ENCODE results near the gene SLC25A6. TPM values are rescaled to one million over a fixed set of nuclear protein-coding genes. Genes with fewer than 3 reads are reported as not detected.

Gene SLC25A6
- total and polyA plus RNA-seq, 2 of the 13 experiments (the other 11 are each of a cell fraction or from before 2014, with no cell fraction given) = 138 to 581 TPM

DNA sequence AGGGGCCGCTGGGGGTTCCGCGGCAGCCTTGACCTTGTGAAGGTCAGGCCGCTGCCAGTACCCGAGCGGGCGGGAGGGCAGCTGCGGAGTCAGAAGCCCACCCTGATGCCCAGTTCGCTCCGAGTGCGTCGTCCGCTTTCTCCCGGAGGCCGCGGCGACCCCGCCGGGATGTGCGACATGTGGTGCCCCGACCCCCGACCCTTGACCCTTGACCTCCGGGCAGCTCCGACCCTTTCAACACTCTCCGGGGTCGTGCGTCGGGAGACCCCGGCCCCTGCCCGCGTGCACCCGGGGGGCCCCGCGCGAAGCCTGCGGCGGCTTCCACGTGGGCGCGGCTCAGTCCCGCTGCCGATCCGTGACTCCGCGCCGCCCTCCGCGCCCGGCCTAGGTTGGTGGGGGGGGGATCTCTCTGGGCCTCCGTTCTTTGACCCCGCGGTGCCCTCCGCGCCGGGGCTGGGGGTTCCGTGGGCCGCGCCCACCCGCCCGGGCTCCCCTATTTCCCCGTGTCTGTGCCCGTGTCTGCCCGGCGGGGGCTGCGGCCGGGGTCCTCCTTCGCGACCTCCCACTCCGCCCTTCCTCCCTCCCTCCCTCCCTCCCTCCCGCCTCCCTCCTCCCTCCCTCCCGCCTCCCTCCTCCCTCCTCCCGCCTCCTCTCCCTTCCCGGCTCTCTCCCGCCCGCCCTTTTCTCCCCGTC is 609 bp upstream of the SLC25A6 start:
- H3K4me2 ChIP-seq (ENCODE audit: low read depth, low read length) = peak overlapping the region; percentile 79
- ATAC-seq (peak; percentile 54), FAIRE-seq (no peak), DNase-seq (ENCODE audit: low spot score) (no peak)
- peak overlapping the region; percentile 97 for H3K9ac ChIP-seq (ENCODE audit: insufficient read depth, low read depth, low read length)
- H3K27ac ChIP-seq (ENCODE audit: extremely low read length, insufficient read depth, low read length) = peak overlapping the region; percentile 99
- peaks cover 49% of the 10 kb centered on the region for H3K79me2 ChIP-seq (ENCODE audit: insufficient read depth, low read length)
- peaks cover 50% of the 10 kb centered on the region for H4K20me1 ChIP-seq (ENCODE audit: insufficient read depth, low read length)
- H3K27me3 ChIP-seq (ENCODE audit: control insufficient read depth in 1 of 2, insufficient read depth in 2 of 2, low read length in 2 of 2) = no peaks in the 10 kb centered on the region; a peak in 1 of 5 replicates
- ChIA-PET POLR2A (no interaction called here), CTCF (ENCODE audit: low intra/inter-chr PET ratio, low total read pairs) (no interaction called here)
- no peak overlapping the region for H2AFZ ChIP-seq (ENCODE audit: low read length)
- intact Hi-C loops (cut with micrococcal nuclease; ENCODE audit: unreplicated experiment) (loop anchor here (5.0 kb wide), 1 partner anchor 60 kb away; the partner anchor contains the start of gene ASMTL), in situ Hi-C loops (cut with HindIII; ENCODE audit: extremely low pct_ligation_motif_present, low pct_unique_long_range_greater_than_20kb) (no loop called here)
- WGBS (ENCODE audit: low lambda C conversion rate) = under 1% methylated on average over 24 of the region's 76 CpGs
- H3K9me3 ChIP-seq (ENCODE audit: low read length) = no peaks in the 10 kb centered on the region
- H3K4me3 ChIP-seq (replicated peaks in 1 of 3; ENCODE audit: insufficient read depth in 1 of 3, low read depth in 2 of 3, low read length in 3 of 3) = peak overlapping the region; percentile 60 to 96 (median 84)
- H3K36me3 ChIP-seq (replicated peaks in 1 of 2; ENCODE audit: control insufficient read depth in 1 of 2, insufficient read depth in 2 of 2, low read length in 2 of 2) = peaks cover 24 to 42% of the 10 kb centered on the region in 2 experiments
- H3K4me1 ChIP-seq (ENCODE audit: insufficient read depth, low read length) = peaks cover 50% of the 10 kb centered on the region
- BruUV-seq (replicated peaks) = no TSS peak
- TF ChIP-seq, protein P1, sequence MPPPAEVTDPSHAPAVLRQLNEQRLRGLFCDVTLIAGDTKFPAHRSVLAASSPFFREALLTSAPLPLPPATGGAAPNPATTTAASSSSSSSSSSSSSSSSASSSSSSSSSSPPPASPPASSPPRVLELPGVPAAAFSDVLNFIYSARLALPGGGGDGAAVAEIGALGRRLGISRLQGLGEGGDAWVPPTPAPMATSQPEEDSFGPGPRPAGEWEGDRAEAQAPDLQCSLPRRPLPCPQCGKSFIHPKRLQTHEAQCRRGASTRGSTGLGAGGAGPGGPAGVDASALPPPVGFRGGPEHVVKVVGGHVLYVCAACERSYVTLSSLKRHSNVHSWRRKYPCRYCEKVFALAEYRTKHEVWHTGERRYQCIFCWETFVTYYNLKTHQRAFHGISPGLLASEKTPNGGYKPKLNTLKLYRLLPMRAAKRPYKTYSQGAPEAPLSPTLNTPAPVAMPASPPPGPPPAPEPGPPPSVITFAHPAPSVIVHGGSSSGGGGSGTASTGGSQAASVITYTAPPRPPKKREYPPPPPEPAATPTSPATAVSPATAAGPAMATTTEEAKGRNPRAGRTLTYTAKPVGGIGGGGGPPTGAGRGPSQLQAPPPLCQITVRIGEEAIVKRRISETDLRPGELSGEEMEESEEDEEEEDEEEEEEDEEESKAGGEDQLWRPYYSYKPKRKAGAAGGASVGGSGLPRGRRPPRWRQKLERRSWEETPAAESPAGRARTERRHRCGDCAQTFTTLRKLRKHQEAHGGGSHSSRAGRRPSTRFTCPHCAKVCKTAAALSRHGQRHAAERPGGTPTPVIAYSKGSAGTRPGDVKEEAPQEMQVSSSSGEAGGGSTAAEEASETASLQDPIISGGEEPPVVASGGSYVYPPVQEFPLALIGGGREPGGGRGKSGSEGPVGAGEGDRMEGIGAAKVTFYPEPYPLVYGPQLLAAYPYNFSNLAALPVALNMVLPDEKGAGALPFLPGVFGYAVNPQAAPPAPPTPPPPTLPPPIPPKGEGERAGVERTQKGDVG (CRISPR knock-in tag; IDR thresholded peaks at IDR 0.05; ENCODE audit: borderline replicate concordance) = no peak; the same call in 1 of the 2 replicates
- TF ChIP-seq, protein P2, sequence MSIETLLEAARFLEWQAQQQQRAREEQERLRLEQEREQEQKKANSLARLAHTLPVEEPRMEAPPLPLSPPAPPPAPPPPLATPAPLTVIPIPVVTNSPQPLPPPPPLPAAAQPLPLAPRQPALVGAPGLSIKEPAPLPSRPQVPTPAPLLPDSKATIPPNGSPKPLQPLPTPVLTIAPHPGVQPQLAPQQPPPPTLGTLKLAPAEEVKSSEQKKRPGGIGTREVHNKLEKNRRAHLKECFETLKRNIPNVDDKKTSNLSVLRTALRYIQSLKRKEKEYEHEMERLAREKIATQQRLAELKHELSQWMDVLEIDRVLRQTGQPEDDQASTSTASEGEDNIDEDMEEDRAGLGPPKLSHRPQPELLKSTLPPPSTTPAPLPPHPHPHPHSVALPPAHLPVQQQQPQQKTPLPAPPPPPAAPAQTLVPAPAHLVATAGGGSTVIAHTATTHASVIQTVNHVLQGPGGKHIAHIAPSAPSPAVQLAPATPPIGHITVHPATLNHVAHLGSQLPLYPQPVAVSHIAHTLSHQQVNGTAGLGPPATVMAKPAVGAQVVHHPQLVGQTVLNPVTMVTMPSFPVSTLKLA (IDR thresholded peaks at IDR 0.05) = no peak
- TF ChIP-seq MEF2D (CRISPR knock-in tag; IDR thresholded peaks at IDR 0.05) (no peak), NCOA1 (CRISPR knock-in tag; IDR thresholded peaks at IDR 0.05) (no peak), HNF4G (IDR thresholded peaks at IDR 0.05; ENCODE audit: borderline replicate concordance, low read depth, low read length) (peak; percentile 0; the same call in 1 of the 2 replicates), HNF4G (CRISPR knock-in tag; IDR thresholded peaks at IDR 0.05; ENCODE audit: borderline replicate concordance, low read depth) (no peak; the same call in 1 of the 2 replicates), ZNF724P (CRISPR knock-in tag; IDR thresholded peaks at IDR 0.05; ENCODE audit: borderline replicate concordance) (peak; percentile 17; the same call in 1 of the 2 replicates), ESRRA (CRISPR knock-in tag; IDR thresholded peaks at IDR 0.05; ENCODE audit: low read depth) (peak; percentile 100), ZNF296 (CRISPR knock-in tag; conservative IDR thresholded peaks at IDR 0.05) (no peak), ZNF501 (CRISPR knock-in tag; IDR thresholded peaks at IDR 0.05) (peak; percentile 29; the same call in 1 of the 2 replicates), KDM6A (CRISPR knock-in tag; IDR thresholded peaks at IDR 0.05; ENCODE audit: low read depth) (no peak; the same call in 1 of the 2 replicates), ZMYM2 (CRISPR knock-in tag; IDR thresholded peaks at IDR 0.05) (0 out of 2 replicates have a peak, but pooled peaks have one; percentile 33), ZBTB7B (CRISPR knock-in tag; IDR thresholded peaks at IDR 0.05) (peak; percentile 92)
- TF ChIP-seq, protein P3, sequence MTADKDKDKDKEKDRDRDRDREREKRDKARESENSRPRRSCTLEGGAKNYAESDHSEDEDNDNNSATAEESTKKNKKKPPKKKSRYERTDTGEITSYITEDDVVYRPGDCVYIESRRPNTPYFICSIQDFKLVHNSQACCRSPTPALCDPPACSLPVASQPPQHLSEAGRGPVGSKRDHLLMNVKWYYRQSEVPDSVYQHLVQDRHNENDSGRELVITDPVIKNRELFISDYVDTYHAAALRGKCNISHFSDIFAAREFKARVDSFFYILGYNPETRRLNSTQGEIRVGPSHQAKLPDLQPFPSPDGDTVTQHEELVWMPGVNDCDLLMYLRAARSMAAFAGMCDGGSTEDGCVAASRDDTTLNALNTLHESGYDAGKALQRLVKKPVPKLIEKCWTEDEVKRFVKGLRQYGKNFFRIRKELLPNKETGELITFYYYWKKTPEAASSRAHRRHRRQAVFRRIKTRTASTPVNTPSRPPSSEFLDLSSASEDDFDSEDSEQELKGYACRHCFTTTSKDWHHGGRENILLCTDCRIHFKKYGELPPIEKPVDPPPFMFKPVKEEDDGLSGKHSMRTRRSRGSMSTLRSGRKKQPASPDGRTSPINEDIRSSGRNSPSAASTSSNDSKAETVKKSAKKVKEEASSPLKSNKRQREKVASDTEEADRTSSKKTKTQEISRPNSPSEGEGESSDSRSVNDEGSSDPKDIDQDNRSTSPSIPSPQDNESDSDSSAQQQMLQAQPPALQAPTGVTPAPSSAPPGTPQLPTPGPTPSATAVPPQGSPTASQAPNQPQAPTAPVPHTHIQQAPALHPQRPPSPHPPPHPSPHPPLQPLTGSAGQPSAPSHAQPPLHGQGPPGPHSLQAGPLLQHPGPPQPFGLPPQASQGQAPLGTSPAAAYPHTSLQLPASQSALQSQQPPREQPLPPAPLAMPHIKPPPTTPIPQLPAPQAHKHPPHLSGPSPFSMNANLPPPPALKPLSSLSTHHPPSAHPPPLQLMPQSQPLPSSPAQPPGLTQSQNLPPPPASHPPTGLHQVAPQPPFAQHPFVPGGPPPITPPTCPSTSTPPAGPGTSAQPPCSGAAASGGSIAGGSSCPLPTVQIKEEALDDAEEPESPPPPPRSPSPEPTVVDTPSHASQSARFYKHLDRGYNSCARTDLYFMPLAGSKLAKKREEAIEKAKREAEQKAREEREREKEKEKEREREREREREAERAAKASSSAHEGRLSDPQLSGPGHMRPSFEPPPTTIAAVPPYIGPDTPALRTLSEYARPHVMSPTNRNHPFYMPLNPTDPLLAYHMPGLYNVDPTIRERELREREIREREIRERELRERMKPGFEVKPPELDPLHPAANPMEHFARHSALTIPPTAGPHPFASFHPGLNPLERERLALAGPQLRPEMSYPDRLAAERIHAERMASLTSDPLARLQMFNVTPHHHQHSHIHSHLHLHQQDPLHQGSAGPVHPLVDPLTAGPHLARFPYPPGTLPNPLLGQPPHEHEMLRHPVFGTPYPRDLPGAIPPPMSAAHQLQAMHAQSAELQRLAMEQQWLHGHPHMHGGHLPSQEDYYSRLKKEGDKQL (CRISPR knock-in tag; IDR thresholded peaks at IDR 0.05; ENCODE audit: low read depth) = 0 out of 2 replicates have a peak, but pooled peaks have one; percentile 18
